HepG2 (cell line): Measurements from ENCODE around the gene CEBPE. TPM values are rescaled to one million over a fixed set of nuclear protein-coding genes. Genes with fewer than 3 reads are reported as not detected.

Experiments used
- ARHGAP35 ChIP-seq: sonication (generic); formaldehyde crosslinking; IDR thresholded peaks from 2 replicates; pipeline ENCODE4 v1.9.0; 2022; ENCODE audit warnings: mild to moderate bottlenecking, inconsistent platforms, moderate library complexity, missing genetic modification reagents, borderline replicate concordance
- ATF7-NPFF ChIP-seq: sonication (generic); formaldehyde crosslinking; IDR thresholded peaks from 2 replicates; pipeline ENCODE4 v1.8.1; 2023; ENCODE audit warnings: mild to moderate bottlenecking, low read depth, missing genetic modification reagents, moderate library complexity
- KAT8 ChIP-seq: IDR thresholded peaks from 2 replicates; pipeline ENCODE4 v1.6.1; 2016; ENCODE audit warnings: missing genetic modification reagents, missing compliant biosample characterization
- MIER3 ChIP-seq: IDR thresholded peaks from 2 replicates; pipeline ENCODE4 v1.6.1; 2016; ENCODE audit warnings: missing compliant biosample characterization, borderline replicate concordance
- ONECUT2 ChIP-seq: sonication (generic); formaldehyde crosslinking; IDR thresholded peaks from 2 replicates; pipeline ENCODE4 v1.4.0; 2020; ENCODE audit warnings: missing genetic modification reagents
- SP2 ChIP-seq: sonication (generic); formaldehyde crosslinking; IDR thresholded peaks from 2 replicates; pipeline ENCODE4 v1.5.1; 2020; ENCODE audit warnings: mild to moderate bottlenecking, missing genetic modification reagents
- TAF15 ChIP-seq: fragments of 200-400 bp; formaldehyde crosslinking; IDR thresholded peaks from one replicate; pipeline ENCODE4 v1.6.1; 2018; ENCODE audit warnings: mild to moderate bottlenecking, low read depth, low read length; ENCODE audit not compliant: poor library complexity, severe bottlenecking
- ZBTB37 ChIP-seq: sonication (generic); formaldehyde crosslinking; IDR thresholded peaks from 2 replicates; pipeline ENCODE4 v1.4.0; 2020; ENCODE audit warnings: mild to moderate bottlenecking, missing genetic modification reagents
- ZBTB44 ChIP-seq: sonication (generic); formaldehyde crosslinking; IDR thresholded peaks from 2 replicates; pipeline ENCODE4 v1.4.0; 2020; ENCODE audit warnings: missing genetic modification reagents
- ZNF12 ChIP-seq: sonication (generic); formaldehyde crosslinking; IDR thresholded peaks from 2 replicates; pipeline ENCODE4 v1.5.0; 2020; ENCODE audit warnings: missing genetic modification reagents
- ZNF343 ChIP-seq: sonication (generic); formaldehyde crosslinking; IDR thresholded peaks from 2 replicates; pipeline ENCODE4 v1.4.0; 2020; ENCODE audit warnings: mild to moderate bottlenecking, missing genetic modification reagents
- ZNF563 ChIP-seq: sonication (generic); formaldehyde crosslinking; IDR thresholded peaks from 2 replicates; pipeline ENCODE4 v1.8.0; 2022; ENCODE audit warnings: mild to moderate bottlenecking, moderate library complexity, missing genetic modification reagents
- ZNF572 ChIP-seq: sonication (generic); formaldehyde crosslinking; IDR thresholded peaks from 2 replicates; pipeline ENCODE4 v1.5.1; 2020; ENCODE audit warnings: mild to moderate bottlenecking, missing genetic modification reagents
- ZNF816 ChIP-seq: sonication (generic); formaldehyde crosslinking; IDR thresholded peaks from 2 replicates; pipeline ENCODE4 v1.8.0; 2022; ENCODE audit warnings: missing genetic modification reagents, mild to moderate bottlenecking, borderline replicate concordance
- polyA plus RNA-seq, 8 experiments: library from polyadenylated mRNA; depleted of rRNA in 3 of 8; stranded (reverse) in 7 of 8; unstranded in 1 of 8; fragments of >200 nt; fragmentation: Illumina TruSeq in 4 of 8; extraction: Trizol in 4 of 8; gene quantifications; 2 replicates each; pipeline versions ENCODE4 v1.2.1 to v1.2.3, GENCODE V29; 2011 to 2016; ENCODE audit warnings: low read depth in 4 of 8, missing spikeins in 1 of 8, mixed read lengths in 1 of 8; ENCODE audit not compliant: insufficient read depth in 1 of 8
- total RNA-seq, 5 experiments: library from RNA; depleted of rRNA; stranded (reverse); fragments of >200 nt; fragmentation: Illumina TruSeq; extraction: Trizol; gene quantifications; 2 replicates each; pipeline ENCODE4 v1.2.3, GENCODE V29; 2016; ENCODE audit warnings: low read depth in 1 of 5
- TF ChIP-seq, protein P1 (sequence below): sonication (generic); formaldehyde crosslinking; IDR thresholded peaks from 2 replicates; pipeline ENCODE4 v1.4.0; 2020; ENCODE audit warnings: mild to moderate bottlenecking, missing genetic modification reagents
- TF ChIP-seq, protein P2 (sequence below): sonication (generic); formaldehyde crosslinking; IDR thresholded peaks from 2 replicates; pipeline ENCODE4 v1.8.0; 2022; ENCODE audit warnings: missing genetic modification reagents, low read depth, mild to moderate bottlenecking, borderline replicate concordance
- TF ChIP-seq, protein P3 (sequence below): sonication (generic); formaldehyde crosslinking; conservative IDR thresholded peaks from 2 replicates; pipeline ENCODE4 v1.4.0; 2020; ENCODE audit warnings: missing genetic modification reagents

CEBPE gene
- total and polyA plus RNA-seq, 2 of the 13 experiments (the other 11 are each of a cell fraction or from before 2014, with no cell fraction given), result 0.09 to 0.11 TPM

- TF ChIP-seq, protein P1, sequence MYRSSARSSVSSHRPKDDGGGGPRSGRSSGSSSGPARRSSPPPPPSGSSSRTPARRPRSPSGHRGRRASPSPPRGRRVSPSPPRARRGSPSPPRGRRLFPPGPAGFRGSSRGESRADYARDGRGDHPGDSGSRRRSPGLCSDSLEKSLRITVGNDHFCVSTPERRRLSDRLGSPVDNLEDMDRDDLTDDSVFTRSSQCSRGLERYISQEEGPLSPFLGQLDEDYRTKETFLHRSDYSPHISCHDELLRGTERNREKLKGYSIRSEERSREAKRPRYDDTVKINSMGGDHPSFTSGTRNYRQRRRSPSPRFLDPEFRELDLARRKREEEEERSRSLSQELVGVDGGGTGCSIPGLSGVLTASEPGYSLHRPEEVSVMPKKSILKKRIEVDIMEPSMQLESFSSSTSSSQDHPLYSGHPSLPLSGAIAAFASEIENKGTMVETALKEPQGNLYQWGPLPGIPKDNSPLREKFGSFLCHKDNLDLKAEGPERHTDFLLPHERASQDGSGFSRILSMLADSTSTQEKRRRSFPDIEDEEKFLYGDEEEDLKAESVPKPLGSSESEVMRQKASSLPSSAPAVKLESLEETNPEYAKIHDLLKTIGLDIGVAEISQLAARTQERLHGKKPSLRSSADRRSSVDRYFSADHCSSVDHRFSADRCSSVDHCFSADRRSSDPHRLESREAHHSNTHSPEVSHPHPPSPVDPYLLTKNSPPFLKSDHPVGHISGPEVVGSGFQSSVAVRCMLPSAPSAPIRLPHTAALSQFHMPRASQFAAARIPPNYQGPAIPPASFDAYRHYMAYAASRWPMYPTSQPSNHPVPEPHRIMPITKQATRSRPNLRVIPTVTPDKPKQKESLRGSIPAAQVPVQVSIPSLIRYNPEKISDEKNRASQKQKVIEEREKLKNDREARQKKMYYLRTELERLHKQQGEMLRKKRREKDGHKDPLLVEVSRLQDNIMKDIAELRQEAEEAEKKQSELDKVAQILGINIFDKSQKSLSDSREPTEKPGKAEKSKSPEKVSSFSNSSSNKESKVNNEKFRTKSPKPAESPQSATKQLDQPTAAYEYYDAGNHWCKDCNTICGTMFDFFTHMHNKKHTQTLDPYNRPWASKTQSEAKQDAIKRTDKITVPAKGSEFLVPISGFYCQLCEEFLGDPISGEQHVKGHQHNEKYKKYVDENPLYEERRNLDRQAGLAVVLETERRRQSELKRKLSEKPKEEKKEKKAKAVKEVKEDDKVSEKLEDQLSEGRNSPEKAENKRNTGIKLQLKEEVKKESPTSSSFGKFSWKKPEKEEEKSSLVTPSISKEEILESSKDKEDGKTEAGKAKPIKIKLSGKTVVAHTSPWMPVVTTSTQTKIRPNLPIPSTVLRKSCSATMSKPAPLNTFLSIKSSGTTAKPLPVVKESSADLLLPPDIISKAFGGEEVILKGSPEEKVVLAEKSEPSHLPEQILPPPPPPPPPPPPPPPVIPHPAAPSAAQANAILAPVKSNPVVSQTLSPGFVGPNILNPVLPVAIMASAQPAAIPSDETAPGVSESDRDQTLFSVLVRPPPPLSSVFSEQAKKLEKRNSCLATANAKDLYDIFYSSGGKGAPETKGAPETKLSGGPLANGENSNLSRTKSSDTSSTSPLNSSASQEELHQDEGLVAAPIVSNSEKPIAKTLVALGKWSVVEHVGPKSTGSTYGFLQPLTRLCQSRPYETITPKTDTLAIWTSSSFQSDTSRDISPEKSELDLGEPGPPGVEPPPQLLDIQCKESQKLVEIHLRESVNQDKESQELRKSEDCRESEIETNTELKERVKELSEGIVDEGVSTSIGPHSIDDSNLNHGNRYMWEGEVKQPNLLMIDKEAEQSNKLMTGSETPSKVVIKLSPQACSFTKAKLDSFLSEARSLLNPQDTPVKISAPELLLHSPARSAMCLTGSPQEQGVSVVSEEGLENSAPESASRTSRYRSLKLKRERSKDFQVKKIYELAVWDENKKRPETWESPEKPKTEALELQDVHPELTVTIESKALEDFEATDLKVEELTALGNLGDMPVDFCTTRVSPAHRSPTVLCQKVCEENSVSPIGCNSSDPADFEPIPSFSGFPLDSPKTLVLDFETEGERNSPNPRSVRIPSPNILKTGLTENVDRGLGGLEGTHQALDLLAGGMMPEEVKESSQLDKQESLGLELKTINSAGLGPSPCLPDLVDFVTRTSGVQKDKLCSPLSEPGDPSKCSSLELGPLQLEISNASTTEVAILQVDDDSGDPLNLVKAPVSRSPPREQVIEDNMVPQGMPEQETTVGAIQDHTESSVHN (CRISPR knock-in tag), result peak; percentile 100
- TF ChIP-seq ZNF343 (peak; percentile 99), ONECUT2 (CRISPR knock-in tag) (no peak), ZBTB44 (CRISPR knock-in tag) (peak; percentile 87; the same call in 1 of the 2 replicates), SP2 (no peak), ZBTB37 (CRISPR knock-in tag) (no peak), ZNF12 (peak; percentile 88), ZNF572 (peak; percentile 67; the same call in 1 of the 2 replicates), ARHGAP35 (peak; percentile 100), ZNF563 (CRISPR knock-in tag) (peak; percentile 99), ZNF816 (peak; percentile 62; the same call in 1 of the 2 replicates), MIER3 (CRISPR knock-in tag) (0 out of 2 replicates have a peak, but pooled peaks have one; percentile 88), TAF15 (peak; percentile 96), ATF7-NPFF (CRISPR knock-in tag) (peak; percentile 97), KAT8 (CRISPR knock-in tag) (peak; percentile 86)
- TF ChIP-seq, protein P2, sequence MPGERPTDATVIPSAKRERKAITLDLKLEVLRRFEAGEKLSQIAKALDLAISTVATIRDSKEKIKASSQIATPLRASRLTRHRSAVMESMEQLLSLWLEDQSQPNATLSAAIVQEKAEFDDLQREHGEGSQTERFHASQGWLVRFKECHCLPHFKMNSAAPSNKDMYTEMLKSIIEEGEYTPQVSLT (CRISPR knock-in tag), result no peak; the same call in 1 of the 2 replicates
- TF ChIP-seq, protein P3, sequence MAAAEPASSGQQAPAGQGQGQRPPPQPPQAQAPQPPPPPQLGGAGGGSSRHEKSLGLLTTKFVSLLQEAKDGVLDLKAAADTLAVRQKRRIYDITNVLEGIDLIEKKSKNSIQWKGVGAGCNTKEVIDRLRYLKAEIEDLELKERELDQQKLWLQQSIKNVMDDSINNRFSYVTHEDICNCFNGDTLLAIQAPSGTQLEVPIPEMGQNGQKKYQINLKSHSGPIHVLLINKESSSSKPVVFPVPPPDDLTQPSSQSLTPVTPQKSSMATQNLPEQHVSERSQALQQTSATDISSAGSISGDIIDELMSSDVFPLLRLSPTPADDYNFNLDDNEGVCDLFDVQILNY (CRISPR knock-in tag), result peak; percentile 86
Measured at GRCh38 chr14:23094666-23095195, 24.3 kb downstream of the CEBPE start, which contains the start of gene ACIN1 (continued).
